Measurements from ENCODE around the gene KCNQ5.

KCNQ5 gene

GRCh38 chr6:72676995-72677394 is 55.1 kb downstream of the KCNQ5 start:
- no peak for DNase-seq (ENCODE audit: low read depth)

- DNase-seq (ENCODE audit: low read depth), result no peak
Measured at GRCh38 chr6:72677740-72678139, 55.9 kb downstream of the KCNQ5 start.

GRCh38 chr6:72683797-72684196 is 61.9 kb downstream of the KCNQ5 start:
- DNase-seq (ENCODE audit: low read depth), result no peak

- no peak for DNase-seq (ENCODE audit: low read depth)
Measured at GRCh38 chr6:72689107-72689954, 67.5 kb downstream of the KCNQ5 start.

GRCh38 chr6:72691249-72691648 is 69.4 kb downstream of the KCNQ5 start:
- no peak for DNase-seq (ENCODE audit: low read depth)

- DNase-seq (ENCODE audit: low read depth), result no peak
Measured at GRCh38 chr6:72696055-72696454, 74.2 kb downstream of the KCNQ5 start.

GRCh38 chr6:72699159-72699558 is 77.3 kb downstream of the KCNQ5 start:
- no peak for DNase-seq (ENCODE audit: low read depth)

GRCh38 chr6:72702421-72702820 is 80.6 kb downstream of the KCNQ5 start:
- DNase-seq (ENCODE audit: low read depth), result no peak

GRCh38 chr6:72703093-72703492 is 81.2 kb downstream of the KCNQ5 start:
- no peak for DNase-seq (ENCODE audit: low read depth)

GRCh38 chr6:72704979-72705378 is 83.1 kb downstream of the KCNQ5 start:
- no peak for DNase-seq (ENCODE audit: low read depth)

GRCh38 chr6:72709431-72709830 is 87.6 kb downstream of the KCNQ5 start:
- no peak for DNase-seq (ENCODE audit: low read depth)

GRCh38 chr6:72711731-72712130 is 89.9 kb downstream of the KCNQ5 start:
- DNase-seq (ENCODE audit: low read depth), result no peak

- DNase-seq (ENCODE audit: low read depth), result no peak
Measured at GRCh38 chr6:72712910-72713309, 91.0 kb downstream of the KCNQ5 start.

GRCh38 chr6:72715119-72715518 is 93.3 kb downstream of the KCNQ5 start:
- DNase-seq (ENCODE audit: low read depth), result no peak

GRCh38 chr6:72716916-72717315 is 95.1 kb downstream of the KCNQ5 start:
- no peak for DNase-seq (ENCODE audit: low read depth)

GRCh38 chr6:72720464-72720863 is 98.6 kb downstream of the KCNQ5 start:
- DNase-seq (ENCODE audit: low read depth), result no peak

GRCh38 chr6:72721346-72721745 is 99.5 kb downstream of the KCNQ5 start:
- DNase-seq (ENCODE audit: low read depth), result no peak

GRCh38 chr6:72724545-72724944 is 102.7 kb downstream of the KCNQ5 start:
- no peak for DNase-seq (ENCODE audit: low read depth)

- DNase-seq (ENCODE audit: low read depth), result no peak
Measured at GRCh38 chr6:72728706-72729343, 107.0 kb downstream of the KCNQ5 start.

GRCh38 chr6:72733045-72733444 is 111.2 kb downstream of the KCNQ5 start:
- no peak for DNase-seq (ENCODE audit: low read depth)

- DNase-seq (ENCODE audit: low read depth), result no peak
Measured at GRCh38 chr6:72738091-72738490, 116.2 kb downstream of the KCNQ5 start.

- no peak for DNase-seq (ENCODE audit: low read depth)
Measured at GRCh38 chr6:72739368-72739779, 117.5 kb downstream of the KCNQ5 start.

- DNase-seq (ENCODE audit: low read depth), result no peak
Measured at GRCh38 chr6:72740135-72740534, 118.3 kb downstream of the KCNQ5 start.

- no peak for DNase-seq (ENCODE audit: low read depth)
Measured at GRCh38 chr6:72741083-72741482, 119.2 kb downstream of the KCNQ5 start.
